ENCODE data around the gene ICAM5. TPM values are rescaled to one million over a fixed set of nuclear protein-coding genes. Genes with fewer than 3 reads are reported as not detected.
A peak's percentile ranks its signal among the peaks of the same experiment; 100 is the strongest.

ICAM5 gene
- total and polyA plus RNA-seq, 9 of the 15 experiments (the other 6 are each of a cell fraction or from before 2014, with no cell fraction given), result 0.10 to 114 (median 13.7) TPM

DNA sequence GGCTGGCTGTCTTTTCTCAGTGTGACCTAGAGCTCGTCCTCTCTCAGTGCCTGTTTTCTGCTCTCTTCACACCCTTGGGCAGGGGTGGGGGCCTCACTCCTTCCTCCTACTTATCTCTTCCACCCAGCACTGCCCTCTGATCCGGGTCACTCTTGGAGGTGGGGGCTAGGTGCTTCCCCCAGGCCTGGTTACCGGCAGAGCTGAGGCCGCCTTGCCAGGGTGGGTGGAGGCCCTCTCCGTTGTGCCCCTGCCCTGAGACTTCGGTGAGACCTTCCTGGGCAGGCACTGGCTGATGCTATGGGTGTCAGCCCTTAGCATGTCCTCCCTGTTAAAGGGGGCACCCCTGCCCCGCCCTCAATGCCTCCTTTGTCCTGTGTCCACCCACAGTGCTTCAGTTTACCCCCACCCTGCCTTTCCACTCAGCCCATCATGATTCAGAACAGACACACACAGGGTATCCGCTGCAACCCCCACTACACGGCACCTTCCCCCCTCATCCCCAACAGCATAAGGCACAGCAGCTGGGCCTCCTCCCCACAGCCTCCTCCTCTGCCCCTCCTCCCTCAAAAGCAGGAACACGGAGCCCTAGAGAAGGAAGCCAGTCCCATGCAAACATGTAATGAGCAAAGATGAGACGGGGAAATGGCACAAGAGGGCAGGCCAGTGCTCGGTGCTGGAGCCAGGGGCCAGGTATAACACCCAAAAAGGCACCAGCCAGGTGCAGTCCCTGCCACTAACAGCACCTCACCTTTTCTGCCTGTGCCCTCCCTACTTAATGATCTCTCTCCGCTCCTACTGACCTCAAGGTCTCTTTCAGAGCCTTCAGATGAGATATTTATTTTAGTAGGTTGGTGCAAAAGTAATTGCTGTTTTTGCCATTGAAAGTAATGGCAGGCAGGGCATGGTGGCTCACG lies 10.1 kb downstream of the ICAM5 start (continued):
- TF ChIP-seq CBX8 (IDR thresholded peaks at IDR 0.05; ENCODE audit: borderline replicate concordance, extremely low read depth, low read depth, low read length, poor library complexity, severe bottlenecking), result no peak
- no peak; the same call in 1 of the 2 replicates for TF ChIP-seq JUND (IDR thresholded peaks at IDR 0.05; ENCODE audit: borderline replicate concordance, low read depth, low read length)
- TF ChIP-seq JUND (tag; IDR thresholded peaks at IDR 0.05; ENCODE audit: borderline replicate concordance, low read depth, low read length), result peak; percentile 51; the same call in 2 of the 3 replicates
- TF ChIP-seq, protein P1, sequence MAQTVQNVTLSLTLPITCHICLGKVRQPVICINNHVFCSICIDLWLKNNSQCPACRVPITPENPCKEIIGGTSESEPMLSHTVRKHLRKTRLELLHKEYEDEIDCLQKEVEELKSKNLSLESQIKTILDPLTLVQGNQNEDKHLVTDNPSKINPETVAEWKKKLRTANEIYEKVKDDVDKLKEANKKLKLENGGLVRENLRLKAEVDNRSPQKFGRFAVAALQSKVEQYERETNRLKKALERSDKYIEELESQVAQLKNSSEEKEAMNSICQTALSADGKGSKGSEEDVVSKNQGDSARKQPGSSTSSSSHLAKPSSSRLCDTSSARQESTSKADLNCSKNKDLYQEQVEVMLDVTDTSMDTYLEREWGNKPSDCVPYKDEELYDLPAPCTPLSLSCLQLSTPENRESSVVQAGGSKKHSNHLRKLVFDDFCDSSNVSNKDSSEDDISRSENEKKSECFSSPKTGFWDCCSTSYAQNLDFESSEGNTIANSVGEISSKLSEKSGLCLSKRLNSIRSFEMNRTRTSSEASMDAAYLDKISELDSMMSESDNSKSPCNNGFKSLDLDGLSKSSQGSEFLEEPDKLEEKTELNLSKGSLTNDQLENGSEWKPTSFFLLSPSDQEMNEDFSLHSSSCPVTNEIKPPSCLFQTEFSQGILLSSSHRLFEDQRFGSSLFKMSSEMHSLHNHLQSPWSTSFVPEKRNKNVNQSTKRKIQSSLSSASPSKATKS (CRISPR knock-in tag; IDR thresholded peaks at IDR 0.05), result no peak
- peak; percentile 85 for TF ChIP-seq CBFA2T2 (conservative IDR thresholded peaks at IDR 0.05)
- no peak for TF ChIP-seq FOXA3 (CRISPR knock-in tag; conservative IDR thresholded peaks at IDR 0.05 in 1 of 2, IDR thresholded peaks at IDR 0.05 in 1 of 2)
- TF ChIP-seq ZBTB17 (CRISPR knock-in tag; IDR thresholded peaks at IDR 0.05), result peak; percentile 84; the same call in 1 of the 2 replicates
- peak; percentile 79; the same call in 1 of the 2 replicates for TF ChIP-seq NR2C2 (CRISPR knock-in tag; IDR thresholded peaks at IDR 0.05)
- TF ChIP-seq NR2C2 (tag; IDR thresholded peaks at IDR 0.05), result peak; percentile 64; the same call in 1 of the 2 replicates
- no peak for TF ChIP-seq LARP7 (IDR thresholded peaks at IDR 0.05)
- TF ChIP-seq, protein P2, sequence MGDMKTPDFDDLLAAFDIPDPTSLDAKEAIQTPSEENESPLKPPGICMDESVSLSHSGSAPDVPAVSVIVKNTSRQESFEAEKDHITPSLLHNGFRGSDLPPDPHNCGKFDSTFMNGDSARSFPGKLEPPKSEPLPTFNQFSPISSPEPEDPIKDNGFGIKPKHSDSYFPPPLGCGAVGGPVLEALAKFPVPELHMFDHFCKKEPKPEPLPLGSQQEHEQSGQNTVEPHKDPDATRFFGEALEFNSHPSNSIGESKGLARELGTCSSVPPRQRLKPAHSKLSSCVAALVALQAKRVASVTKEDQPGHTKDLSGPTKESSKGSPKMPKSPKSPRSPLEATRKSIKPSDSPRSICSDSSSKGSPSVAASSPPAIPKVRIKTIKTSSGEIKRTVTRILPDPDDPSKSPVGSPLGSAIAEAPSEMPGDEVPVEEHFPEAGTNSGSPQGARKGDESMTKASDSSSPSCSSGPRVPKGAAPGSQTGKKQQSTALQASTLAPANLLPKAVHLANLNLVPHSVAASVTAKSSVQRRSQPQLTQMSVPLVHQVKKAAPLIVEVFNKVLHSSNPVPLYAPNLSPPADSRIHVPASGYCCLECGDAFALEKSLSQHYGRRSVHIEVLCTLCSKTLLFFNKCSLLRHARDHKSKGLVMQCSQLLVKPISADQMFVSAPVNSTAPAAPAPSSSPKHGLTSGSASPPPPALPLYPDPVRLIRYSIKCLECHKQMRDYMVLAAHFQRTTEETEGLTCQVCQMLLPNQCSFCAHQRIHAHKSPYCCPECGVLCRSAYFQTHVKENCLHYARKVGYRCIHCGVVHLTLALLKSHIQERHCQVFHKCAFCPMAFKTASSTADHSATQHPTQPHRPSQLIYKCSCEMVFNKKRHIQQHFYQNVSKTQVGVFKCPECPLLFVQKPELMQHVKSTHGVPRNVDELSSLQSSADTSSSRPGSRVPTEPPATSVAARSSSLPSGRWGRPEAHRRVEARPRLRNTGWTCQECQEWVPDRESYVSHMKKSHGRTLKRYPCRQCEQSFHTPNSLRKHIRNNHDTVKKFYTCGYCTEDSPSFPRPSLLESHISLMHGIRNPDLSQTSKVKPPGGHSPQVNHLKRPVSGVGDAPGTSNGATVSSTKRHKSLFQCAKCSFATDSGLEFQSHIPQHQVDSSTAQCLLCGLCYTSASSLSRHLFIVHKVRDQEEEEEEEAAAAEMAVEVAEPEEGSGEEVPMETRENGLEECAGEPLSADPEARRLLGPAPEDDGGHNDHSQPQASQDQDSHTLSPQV (IDR thresholded peaks at IDR 0.05), result peak; percentile 91
- no peak for TF ChIP-seq EZH2 (IDR thresholded peaks at IDR 0.05; ENCODE audit: borderline replicate concordance, low read depth, low read length)
- no peak for TF ChIP-seq HCFC1 (IDR thresholded peaks at IDR 0.05; ENCODE audit: low read depth, low read length)
- TF ChIP-seq BHLHE40 (IDR thresholded peaks at IDR 0.05; ENCODE audit: low read length), result peak; percentile 61
- TF ChIP-seq ZNF239 (CRISPR knock-in tag; IDR thresholded peaks at IDR 0.05), result no peak
- no peak for TF ChIP-seq ZNF76 (CRISPR knock-in tag; IDR thresholded peaks at IDR 0.05; ENCODE audit: borderline replicate concordance)
- TF ChIP-seq MXI1 (IDR thresholded peaks at IDR 0.05; ENCODE audit: low read depth, low read length), result 0 out of 2 replicates have a peak, but pooled peaks have one; percentile 1

Data from K562 (cell line).